GM21526 (cell line): ENCODE results near the gene EHD3.
A peak's percentile ranks its signal among the peaks of the same experiment; 100 is the strongest.

Source experiments
- ATAC-seq: cut with Tn5 transposase; IDR thresholded peaks from one replicate; pipeline ENCODE4 v1.9.1; 2021; ENCODE audit warnings: moderate library complexity; ENCODE audit not compliant: unreplicated experiment, low FRiP score

EHD3 gene

DNA sequence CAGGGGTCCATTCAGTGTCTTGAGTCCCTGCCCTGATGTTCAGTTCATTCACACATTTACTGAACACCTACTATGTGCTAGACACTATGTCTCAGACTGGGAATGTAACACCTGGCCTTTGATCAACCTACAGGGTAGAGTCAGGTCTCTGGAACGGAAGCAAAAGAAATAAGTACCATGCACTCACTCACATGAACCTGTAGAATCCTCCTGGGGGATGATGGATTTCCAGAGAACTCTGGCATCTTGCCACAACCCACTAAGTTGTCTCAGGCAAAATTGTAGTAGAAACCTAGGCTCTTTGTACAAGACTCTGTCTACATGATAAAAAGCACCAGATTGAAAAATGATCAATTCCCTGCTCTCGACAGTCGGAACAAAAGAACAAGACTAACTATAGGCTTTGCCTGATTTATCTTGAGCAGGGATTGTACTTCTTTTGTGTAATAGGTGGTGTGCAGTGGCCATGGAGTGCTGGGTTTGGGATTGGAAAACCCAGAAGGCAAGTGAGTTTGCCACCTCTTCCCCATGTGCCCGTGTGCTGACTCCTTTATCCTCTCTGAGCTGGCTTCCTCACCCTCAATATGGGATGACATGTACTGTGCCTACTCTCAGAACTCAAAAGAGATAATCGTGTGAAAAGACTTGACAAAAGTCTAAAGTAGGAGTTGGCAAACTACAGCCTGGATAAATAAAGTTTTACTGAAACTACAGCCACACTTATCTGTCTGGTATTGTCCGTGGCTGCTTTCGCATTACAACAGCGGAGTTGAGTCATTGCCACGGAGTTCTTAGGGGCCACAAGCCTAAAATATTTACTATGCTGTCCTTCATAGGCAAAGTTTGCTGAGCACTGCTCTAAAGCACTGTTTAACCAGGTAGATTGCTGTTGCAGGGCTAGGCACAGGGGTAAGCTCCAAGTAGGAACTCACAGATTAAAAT lies 21.0 kb upstream of the EHD3 start:
- no peak for ATAC-seq

DNA sequence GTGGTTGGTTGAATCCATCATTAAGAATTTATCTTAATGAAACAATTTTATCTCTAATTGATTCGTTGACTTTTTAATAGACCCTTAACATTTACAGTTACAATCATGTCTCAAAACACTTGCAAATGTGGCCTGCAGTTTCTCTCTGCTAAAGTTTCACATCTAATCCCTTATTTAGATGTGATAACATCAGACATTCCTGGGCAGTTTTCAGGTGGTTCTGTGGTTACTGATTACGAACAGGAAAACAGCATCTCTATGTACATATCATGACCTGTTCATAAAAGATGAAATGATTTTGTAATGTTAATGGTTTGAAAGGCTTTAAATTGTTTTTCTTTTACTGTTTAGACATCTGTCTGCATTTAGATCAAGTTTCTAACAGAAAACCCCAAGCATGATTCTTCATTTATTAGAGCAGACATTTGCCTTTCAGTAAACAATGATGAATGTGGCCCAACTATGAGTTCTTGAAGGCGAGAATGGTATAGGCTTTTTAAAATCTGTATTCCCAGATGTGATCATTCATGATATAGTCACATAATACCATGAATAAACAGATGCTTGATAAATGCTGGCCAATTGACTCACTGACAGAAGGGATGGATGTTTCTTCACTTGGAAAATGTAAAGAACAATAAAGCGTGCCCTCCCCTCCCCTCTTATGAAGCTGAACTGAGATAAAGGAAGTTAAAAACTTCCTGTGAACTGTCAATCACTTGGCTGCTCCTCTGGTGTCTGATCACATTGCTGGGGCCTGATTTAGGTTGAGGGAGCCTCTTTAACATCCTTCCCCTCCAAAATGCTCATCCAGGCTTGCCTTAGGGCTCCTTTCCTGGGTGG lies 20.1 kb upstream of the EHD3 start:
- no peak for ATAC-seq

DNA sequence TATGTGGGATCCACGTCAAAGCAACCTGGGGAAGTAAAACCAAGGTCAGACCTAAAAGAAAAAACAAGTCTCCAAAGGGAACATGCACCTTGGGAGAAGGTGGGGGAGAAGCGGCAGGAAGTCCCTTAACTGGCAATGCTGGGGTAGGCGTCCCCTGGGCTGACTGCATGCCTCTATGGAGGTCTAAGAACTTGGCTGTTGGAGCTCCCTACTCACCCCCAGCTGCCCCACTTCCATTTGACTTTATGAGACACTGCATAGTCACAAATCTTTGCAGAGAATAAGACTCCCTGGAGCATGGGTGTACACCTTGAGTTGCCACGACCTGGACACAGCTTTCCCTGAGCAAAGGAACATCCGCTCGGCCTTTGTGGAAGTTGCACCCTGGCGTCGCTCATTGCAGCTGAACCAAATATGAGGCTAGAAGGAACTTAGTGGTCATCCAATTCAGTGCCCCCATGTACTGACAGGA lies 19.5 kb upstream of the EHD3 start:
- no peak for ATAC-seq

DNA sequence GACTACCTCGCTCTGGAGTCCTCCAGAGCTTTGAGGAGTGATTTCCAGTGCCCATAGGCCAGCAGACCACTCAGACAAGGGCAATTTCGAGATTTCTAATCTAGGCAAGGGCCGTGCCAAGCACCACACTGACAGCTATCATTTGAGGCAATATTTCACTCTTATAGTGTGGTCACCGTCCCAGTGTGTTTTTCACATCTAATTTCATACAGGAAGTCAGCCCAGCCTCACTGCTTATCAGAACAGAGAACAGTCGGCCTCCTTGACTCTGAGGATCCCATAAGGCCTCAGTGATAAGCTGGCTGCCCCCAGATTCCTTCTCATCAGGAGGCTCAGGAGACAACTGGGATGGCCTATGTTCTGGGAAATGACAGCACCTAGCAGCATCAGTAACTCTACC lies 17.2 kb upstream of the EHD3 start:
- peak; percentile 49 for ATAC-seq

DNA sequence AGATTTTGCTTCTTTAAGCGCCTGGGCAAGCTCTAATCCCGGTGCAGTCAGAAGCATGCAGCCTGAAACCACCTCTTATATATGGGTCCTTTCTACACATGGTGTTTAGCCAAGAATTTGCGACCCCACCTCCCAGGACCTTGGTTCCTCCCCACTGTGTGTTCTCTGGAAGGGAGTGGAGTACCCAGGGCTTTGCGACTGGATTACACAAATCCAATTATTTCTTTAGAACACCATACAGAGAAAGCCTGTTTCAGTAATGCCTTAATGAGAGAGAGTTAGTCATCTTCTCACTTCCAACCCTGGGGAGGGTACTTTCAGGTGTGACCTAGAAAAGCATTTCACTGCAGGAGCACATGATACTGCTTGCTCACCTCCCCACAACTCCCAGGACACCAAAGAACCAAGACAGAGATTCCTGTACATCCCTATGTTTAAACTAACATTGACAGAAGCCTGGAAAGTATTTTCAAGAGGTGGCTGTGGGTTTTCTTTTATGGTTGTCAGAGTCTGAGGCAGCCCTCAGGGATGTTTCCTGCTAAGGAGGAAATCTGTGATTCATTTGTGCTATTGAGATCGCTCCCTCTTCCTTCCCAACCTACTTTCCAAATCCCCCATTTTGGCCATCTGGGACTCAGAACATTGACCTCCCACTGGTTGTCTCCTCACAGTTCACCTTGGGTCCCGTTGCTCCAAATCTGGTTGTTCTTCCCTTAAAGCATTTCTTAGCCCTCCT lies 16.3 kb upstream of the EHD3 start, which contains the start of gene CAPN14:
Gene CAPN14, minus strand, starts transcription at position 51 of the 736 bp plus-strand sequence. CDS start 12,068 bp downstream, outside the sequence.
- no peak for ATAC-seq

DNA sequence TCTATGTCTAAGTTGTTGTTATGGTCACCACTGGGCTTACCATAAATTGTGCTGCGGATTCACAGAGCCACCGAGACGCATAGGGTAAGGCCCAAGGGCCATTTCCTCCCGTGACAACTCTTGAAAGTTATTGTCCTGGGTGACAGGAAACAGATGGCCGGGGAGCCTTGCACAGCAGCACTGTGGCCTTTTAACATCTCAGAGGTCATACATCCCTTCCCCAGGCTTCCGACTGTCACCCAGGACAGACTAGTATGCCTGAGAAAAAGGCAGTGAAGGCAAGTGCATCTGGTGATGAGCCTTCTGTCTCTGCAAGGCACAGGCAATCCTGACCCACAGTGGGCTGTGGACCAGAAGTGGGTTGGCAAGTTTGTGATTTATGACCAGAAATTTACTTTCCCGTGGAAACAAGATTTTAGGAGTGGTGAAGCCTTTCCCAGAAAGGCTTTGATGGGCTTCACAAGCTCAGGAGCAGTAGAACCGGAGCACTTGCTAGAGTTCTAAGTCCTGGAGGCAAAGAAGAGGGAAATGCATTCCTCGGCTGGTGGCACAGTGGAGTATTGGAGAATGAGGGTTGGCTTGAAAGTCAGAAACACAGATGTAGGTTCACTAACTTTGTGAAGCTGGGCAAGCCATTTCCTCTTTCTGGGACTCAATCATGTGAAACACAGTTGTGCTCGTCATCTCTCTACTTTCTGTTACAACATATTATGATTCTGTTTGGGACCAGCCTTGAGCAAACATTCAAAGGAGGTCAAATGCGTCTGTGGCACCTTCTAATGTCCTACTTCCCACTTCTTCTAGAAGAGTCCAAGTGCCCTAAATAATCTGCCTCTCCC lies 14.6 kb upstream of the EHD3 start:
- ATAC-seq: peak; percentile 78

DNA sequence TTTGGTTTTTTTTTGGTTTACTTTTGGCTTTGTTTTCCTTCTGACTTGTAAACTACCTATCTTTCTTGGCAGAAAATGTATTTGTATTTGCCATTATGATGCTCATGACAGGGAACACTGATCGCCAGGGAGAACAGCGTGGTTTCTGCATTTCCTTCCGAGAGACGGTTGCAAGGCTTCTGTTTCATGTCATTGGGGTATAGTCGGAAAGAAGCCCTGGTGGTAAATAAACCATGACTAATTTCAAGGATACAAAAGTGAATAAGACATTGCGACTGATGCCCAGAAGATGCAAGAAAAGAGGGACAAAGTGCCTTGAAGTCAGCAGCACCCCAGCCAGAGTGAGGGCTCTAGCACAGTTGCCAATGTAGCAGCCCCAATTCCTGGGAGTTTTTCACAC lies 12.4 kb upstream of the EHD3 start:
- no peak for ATAC-seq

DNA sequence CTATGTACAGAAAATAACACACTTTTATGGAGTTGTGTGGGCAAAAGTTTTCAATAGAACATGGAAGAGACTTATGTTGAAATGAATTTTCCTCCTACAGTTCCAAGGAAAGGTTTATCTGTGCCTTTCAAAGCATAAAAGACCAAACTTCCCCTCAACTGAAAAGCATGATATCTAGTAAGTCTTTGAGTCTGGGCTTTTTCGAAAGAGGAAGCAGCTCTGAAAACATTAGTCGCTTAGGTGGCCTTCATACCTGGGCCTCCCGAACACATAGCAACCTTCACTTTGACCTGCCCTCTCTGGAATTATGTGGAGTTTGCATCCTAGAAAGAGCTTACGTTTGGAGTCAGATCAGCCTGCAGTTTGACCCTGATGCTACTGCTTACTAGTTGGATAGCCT lies 11.9 kb upstream of the EHD3 start:
- no peak for ATAC-seq

DNA sequence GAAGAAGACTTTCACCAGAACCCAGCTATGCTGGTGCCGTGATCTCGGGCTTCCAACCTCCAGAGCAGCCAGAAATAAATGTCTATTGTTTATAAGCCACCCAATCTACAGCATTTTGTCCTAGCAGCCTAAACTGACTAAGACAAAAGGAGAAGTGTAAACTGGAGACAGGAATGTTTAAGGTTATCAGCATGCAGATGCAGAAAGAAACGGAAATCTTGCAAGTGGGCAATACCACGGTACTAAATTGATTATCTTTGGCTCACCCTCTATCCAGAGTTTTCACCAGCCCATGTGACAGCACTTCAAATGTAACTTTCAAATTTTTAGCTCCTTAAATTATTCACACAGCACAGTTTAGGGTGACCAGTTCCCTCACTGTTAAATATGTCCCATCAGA lies 10.9 kb upstream of the EHD3 start:
- no peak for ATAC-seq

DNA sequence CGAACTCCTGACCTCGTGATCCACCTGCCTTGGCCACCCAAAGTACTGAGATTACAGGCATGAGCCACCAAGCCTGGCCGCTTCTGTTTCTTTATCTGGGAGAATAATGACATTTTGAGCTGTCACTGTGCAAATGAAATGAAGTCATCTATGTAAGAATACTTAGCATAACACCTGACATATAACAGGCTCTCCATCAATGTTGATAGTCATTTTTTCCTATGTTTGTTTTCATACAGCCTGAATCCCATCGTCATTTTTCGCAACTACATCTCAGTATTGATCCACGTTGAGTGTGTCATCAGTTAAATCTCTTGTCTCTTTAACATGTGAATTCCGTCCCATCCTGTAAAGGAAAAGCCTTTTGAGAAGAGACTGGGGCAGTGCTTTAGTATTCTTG lies 10.2 kb upstream of the EHD3 start:
- no peak for ATAC-seq

DNA sequence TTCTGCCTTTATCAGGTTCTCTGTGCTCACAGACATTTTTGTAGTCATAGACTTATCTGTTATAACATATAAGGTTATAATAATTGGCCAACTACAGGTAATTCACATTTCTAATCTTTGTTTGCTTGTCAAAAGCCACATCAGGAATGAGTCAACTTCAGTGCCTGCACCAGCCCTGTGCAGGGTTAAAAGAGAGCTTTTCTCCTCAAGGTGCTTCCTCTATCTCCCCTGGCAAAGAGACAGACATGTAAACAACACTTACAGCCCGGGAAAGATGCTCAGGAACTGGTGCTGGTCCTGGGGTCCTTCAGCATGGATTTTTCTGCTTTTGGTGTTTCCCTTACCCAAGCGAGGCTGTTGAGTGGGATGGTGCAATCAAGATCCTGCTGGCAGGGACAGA lies 7.7 kb upstream of the EHD3 start:
- no peak for ATAC-seq

DNA sequence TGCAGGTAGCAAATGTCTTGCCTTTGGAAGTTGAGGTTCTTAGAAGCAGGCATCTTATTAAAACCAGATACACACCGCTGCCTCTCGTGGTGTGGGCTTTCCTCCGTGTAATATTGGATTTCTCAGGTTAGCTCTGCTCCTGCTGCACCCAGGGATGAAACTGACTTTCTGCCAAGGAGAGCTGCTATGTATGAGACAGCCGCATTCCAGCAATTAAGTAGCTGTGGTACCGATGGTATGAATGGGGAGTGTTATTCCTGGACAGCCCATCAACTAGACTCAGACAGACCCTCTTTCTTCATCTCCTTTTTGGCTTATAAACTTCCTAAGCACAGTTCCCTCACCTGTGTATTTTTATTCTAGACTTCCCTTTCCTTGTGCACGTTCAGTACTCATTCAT lies 6.8 kb upstream of the EHD3 start:
- no peak for ATAC-seq

DNA sequence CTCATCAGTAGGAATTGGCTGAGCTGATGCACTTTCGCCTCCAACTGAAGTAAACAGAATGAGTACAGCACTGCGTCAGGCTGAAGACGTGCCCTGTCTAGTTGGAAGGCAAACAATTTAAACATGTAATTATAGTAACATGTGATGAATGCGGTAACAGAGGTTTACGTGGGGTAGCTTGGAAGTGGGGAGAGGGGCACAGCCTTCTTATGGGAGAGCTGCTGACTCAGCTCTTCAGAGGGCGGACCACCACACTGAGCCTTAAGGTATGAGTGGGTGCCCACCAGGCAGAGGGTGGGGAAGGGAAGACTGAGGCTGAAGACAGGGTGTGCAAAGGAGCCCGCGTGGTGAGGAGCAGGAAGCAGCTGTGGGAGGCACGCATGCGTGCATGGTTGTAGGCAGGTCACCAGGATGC lies 6.2 kb upstream of the EHD3 start:
- no peak for ATAC-seq

DNA sequence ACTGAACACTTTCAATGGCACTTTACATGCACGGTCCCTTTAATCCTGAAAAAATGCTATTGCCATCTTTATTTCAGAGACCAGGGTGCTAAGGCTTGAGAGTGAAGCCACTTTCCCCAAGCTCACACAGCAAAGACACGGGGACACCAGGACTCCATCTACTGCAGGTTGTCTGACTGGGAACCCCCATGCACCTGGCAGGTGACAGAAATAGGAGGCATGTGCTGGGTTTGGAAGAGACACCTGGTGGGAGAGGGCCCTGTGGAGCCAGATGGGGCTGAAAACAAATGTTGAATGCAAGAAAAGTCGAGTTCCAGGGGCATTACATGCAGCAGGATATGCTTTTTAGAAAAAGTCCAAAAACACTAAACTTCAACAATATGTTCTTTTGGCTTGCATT lies 5.2 kb upstream of the EHD3 start:
- ATAC-seq: no peak

DNA sequence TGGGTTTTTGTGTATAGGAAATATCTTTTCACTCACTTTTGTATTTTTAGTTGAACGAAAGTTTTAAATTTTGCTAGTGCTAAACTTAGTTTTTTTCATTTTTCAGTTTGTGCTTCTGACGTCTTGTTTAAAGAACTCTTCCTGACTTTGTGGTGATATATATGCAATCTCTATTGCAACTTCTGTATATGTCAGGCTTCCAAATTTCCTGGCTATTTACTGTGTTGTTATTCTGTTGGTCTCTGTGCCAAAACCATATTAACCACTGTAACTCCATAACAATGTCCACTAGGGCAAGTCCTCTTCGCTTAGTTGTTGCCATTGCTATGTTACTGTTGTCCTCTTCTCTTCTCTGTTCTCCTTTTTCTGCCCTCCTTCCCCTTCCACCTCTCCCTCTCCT lies 3.2 kb upstream of the EHD3 start:
- no peak for ATAC-seq

DNA sequence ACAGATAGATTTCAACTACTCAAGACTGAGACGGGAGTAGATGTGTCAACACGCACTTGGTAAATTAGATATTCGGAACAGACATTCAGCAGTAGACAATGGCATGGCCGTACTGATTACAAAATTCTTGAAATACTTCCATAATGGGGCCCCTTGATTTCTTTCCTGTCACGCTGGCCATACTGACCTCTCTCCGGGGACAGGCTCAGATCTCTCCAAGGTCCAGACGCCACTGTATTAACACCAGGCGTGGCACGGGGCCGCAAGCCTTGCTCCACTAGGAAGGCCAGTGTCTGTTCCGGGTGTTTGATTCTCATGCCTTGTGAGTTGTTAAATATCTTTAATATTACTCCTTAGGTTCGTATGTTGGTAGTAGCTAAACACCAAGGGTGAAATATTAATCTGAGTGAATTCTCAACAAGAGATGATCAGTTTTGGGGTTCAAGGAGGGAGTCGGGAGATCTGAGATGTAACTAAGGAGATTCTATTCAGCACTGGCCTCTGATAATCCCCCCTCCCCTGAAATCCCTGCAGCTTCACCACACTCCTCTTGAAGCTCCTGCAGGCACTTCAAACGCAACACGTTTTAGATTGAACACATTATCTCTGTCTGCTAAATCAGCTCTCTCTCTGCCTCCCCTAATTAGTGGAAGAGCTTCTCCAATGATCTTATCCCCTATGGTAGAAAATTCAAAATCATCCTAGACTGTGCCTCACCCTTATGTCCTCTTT lies 2.2 kb upstream of the EHD3 start:
- no peak for ATAC-seq

DNA sequence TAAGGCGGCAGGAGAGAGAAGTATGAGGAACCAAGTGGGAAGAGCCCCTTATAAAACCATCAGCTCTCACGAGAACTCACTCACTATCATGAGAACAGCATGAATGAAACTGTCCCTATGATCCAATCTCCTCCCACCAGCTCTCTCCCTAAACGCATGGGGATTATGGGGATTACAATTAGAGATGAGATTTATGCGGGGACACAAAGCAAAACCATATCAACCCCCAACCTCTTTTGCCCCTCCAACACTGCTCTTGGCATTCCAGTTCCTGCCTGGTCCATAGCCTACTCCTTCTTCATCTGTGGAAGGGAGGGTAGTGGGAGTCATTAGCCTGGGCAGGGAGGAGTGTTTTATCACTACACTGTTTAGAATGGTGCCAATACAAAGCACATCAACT lies 1.4 kb upstream of the EHD3 start:
- no peak for ATAC-seq

DNA sequence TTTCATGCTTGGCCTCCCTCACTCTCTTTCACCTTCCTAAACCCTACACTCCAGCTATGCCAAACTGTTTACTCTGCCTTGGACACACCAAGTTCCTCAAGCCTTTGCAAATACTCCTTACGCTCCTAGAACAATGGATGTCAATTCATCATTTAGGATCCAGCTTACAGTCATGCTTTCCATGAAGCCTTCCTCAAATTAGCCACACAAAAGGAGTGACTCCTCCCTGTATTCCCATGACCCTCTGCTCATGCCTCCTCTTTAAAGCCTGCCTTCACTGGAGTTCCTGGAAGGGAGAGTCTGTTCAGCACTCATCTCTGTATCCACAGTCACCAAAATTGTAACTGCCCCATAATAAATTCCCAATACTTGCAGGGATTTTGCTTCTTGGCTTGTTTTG lies 721 bp upstream of the EHD3 start:
- no peak for ATAC-seq
